ENCODE measurements around the gene SLC1A2. TPM values are rescaled to one million over a fixed set of nuclear protein-coding genes. Genes with fewer than 3 reads are reported as not detected.

Gene SLC1A2
- total RNA-seq, 6 experiments from 2014 or later, result 1.7 to 2.4 (median 2.1) TPM

DNA sequence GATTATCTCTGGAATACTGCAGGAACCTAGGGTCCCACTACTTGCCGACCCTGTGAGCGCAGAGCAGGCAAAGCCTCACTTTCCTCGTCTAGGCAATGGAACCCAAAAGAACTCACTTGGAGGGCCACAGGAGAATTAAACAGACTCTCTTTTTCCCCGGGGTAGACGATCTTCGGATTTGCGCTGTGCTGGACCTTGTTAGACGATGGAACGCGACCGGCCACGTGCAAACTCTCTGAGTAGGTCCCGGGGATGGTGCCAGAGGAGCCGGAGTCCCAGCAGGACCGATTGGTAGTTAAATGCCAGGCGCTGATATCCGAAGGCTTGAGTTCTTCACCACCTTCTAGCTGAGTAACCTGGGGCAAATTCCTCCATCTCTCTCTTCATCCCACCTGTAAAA, 1.0 kb upstream of the SLC1A2 start:
- TF ChIP-seq, protein P1, sequence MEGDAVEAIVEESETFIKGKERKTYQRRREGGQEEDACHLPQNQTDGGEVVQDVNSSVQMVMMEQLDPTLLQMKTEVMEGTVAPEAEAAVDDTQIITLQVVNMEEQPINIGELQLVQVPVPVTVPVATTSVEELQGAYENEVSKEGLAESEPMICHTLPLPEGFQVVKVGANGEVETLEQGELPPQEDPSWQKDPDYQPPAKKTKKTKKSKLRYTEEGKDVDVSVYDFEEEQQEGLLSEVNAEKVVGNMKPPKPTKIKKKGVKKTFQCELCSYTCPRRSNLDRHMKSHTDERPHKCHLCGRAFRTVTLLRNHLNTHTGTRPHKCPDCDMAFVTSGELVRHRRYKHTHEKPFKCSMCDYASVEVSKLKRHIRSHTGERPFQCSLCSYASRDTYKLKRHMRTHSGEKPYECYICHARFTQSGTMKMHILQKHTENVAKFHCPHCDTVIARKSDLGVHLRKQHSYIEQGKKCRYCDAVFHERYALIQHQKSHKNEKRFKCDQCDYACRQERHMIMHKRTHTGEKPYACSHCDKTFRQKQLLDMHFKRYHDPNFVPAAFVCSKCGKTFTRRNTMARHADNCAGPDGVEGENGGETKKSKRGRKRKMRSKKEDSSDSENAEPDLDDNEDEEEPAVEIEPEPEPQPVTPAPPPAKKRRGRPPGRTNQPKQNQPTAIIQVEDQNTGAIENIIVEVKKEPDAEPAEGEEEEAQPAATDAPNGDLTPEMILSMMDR (IDR thresholded peaks at IDR 0.05), result no peak
- H3K36me3 Mint-ChIP-seq (ENCODE audit: low read depth), result peaks cover 10% of the 10 kb centered on the region

DNA sequence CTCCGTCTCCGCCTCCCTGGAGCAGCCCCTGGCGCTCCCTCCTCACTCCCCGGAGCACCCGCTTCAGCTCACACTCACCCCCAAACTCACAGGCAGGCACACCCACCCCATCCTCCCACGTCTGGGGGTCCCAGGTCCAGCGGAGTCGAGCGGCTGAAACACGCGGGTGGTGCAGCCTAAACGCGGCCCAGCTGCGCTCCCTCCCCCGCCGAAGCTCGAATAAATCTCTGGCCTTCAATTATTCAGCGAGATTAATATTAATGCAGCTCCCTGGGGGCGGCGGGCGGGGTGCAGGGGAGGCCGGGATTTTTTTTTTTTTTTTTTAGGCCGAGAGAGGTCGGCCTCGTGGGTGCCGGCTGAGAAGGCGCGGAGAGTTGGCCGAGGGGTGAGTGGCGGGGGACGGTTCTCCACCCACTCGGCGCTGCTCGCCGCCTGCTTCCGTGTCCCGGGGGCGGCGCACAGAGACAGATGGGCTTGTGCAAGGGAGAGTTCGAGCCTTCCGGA, 524 bp upstream of the SLC1A2 start:
- TF ChIP-seq, protein P1 (IDR thresholded peaks at IDR 0.05), result no peak
- Mint-ChIP-seq H3K9me3 (no peaks in the 10 kb centered on the region), H3K4me3 (peak overlapping the region; percentile 78), H3K27me3 (ENCODE audit: insufficient read depth) (peaks cover 7% of the 10 kb centered on the region; the same call in 1 of the 2 replicates), H3K36me3 (ENCODE audit: low read depth) (peaks cover 5% of the 10 kb centered on the region; the same call in 1 of the 2 replicates), H3K27ac (no peak overlapping the region), H3K4me1 (ENCODE audit: low read depth) (peaks cover 47% of the 10 kb centered on the region)
- no peak for DNase-seq

More for the DNA sequence above, 1.0 kb upstream of the SLC1A2 start:
- Mint-ChIP-seq H3K27me3 (ENCODE audit: insufficient read depth) (peaks cover 7% of the 10 kb centered on the region; the same call in 1 of the 2 replicates), H3K4me3 (peak overlapping the region; percentile 78), H3K9me3 (no peaks in the 10 kb centered on the region), H3K27ac (no peak overlapping the region), H3K4me1 (ENCODE audit: low read depth) (peaks cover 51% of the 10 kb centered on the region)
- no peak for DNase-seq

DNA sequence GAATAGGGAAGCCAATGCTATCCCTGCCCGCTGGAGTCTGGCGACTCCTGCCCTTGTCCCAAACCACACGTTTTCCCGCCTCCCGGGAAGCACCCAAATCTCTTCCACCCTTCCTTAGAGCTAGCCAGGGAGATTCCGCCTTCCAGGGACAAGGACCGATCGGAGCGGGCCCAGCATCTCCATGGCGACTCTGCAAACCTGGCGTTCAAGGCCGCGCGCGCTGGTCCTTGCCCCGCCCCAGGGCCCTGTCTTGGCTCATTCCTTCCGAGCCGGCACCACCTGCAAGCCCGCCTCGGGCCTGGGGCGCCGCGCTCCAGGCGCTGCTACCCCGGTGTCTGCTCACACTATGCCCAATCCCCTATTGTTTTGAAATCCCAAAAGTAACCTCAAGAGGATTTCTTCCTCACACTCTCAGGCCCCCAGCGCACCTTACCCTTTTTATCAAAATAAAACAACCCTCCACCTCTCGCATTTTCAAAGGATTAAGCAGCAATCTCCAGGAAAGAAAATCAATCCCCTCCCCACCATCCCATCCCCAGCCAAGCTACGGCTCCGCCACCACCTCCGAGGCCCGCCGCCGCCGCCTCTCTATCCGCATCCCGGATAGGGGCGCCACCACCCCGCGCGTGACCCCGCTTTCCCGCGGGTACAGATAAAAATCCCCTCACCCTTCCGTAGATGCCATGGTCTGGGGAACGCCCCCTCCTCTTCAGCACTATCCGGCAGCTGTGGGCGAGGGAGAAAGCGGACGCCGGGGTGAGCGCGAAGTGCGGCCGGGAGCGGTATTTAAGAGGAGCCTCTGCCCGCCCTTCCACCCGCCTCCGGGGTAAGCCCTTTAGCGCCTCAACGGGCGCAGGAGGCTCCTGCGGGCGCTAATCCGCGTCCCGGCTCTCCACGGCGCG, 825 bp downstream of the SLC1A2 start:
- H3K27me3 Mint-ChIP-seq (ENCODE audit: insufficient read depth), result peaks cover 7% of the 10 kb centered on the region; the same call in 1 of the 2 replicates

DNA sequence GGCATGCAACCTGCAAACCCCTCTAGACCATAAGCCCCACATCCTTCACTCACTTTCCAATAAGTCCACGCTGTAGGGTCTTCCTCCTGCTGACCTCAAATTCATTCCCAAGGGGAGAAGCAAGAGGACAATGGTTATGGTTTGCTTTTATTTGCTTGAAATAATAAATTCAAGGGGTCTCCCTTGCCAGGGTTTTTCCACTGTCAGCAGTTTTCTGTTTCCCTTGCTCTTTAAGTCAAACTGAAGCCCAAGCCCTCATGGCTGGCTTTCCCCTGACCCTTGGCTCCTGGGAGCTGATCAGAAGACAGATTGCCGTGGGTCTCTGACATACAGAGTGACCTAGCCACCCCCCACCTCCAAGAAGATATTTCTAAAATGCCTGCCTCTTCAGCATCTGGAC, 3.9 kb downstream of the SLC1A2 start:
- H3K27ac Mint-ChIP-seq, result no peak overlapping the region
- H3K9me3 Mint-ChIP-seq, result no peaks in the 10 kb centered on the region

More for the DNA sequence above, 825 bp downstream of the SLC1A2 start:
- Mint-ChIP-seq H3K27ac (0 out of 2 replicates have a peak overlapping the region, but pooled peaks have one; percentile 56), H3K4me3 (peak overlapping the region; percentile 86), H3K9me3 (no peaks in the 10 kb centered on the region), H3K4me1 (ENCODE audit: low read depth) (peaks cover 33% of the 10 kb centered on the region), H3K36me3 (ENCODE audit: low read depth) (peaks cover 5% of the 10 kb centered on the region; the same call in 1 of the 2 replicates)
- TF ChIP-seq, protein P1 (IDR thresholded peaks at IDR 0.05), result peak; percentile 44
- DNase-seq, result peak; percentile 12

DNA sequence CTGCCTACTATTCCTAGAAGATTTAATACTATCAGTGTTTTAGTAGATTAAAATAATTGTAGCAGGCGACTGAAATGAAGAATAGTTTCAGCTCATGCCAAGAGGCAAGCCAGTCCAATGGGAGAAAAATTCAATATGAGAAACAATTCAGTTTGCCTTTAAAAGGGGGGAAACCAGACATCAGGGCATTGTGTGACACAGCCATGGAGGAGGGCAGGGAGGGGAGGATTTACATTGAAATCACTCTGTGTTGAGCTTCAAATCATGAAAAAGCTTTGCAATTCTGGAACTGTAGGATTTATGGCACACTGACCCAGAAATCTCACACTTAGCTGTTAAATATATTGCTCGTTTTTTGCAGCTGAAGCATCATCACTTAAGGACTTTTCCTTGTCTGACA, 4.6 kb downstream of the SLC1A2 start:
- Mint-ChIP-seq H3K9me3 (no peaks in the 10 kb centered on the region), H3K27me3 (ENCODE audit: insufficient read depth) (peaks cover 2% of the 10 kb centered on the region; the same call in 1 of the 2 replicates), H3K4me1 (ENCODE audit: low read depth) (peaks cover 6% of the 10 kb centered on the region; the same call in 1 of the 2 replicates), H3K27ac (no peak overlapping the region), H3K36me3 (ENCODE audit: low read depth) (no peaks in the 10 kb centered on the region; the same call in none of the 2 replicates), H3K4me3 (no peak overlapping the region)
- TF ChIP-seq, protein P1 (IDR thresholded peaks at IDR 0.05), result no peak
- no peak for DNase-seq

More for the DNA sequence above, 3.9 kb downstream of the SLC1A2 start:
- H3K4me1 Mint-ChIP-seq (ENCODE audit: low read depth), result peaks cover 11% of the 10 kb centered on the region
- no peak for DNase-seq
- H3K36me3 Mint-ChIP-seq (ENCODE audit: low read depth), result no peaks in the 10 kb centered on the region; the same call in none of the 2 replicates
- H3K4me3 Mint-ChIP-seq, result no peak overlapping the region
- peaks cover 5% of the 10 kb centered on the region; the same call in 1 of the 2 replicates for H3K27me3 Mint-ChIP-seq (ENCODE audit: insufficient read depth)
- TF ChIP-seq, protein P1 (IDR thresholded peaks at IDR 0.05), result no peak

All from HFFc6 (cell line).